Measurements from ENCODE around the gene SMO. TPM values are rescaled to one million over a fixed set of nuclear protein-coding genes. Genes with fewer than 3 reads are reported as not detected.

Gene SMO
- total RNA-seq, 2 donors from 2014 or later = 4.7 to 9.9 TPM

DNA sequence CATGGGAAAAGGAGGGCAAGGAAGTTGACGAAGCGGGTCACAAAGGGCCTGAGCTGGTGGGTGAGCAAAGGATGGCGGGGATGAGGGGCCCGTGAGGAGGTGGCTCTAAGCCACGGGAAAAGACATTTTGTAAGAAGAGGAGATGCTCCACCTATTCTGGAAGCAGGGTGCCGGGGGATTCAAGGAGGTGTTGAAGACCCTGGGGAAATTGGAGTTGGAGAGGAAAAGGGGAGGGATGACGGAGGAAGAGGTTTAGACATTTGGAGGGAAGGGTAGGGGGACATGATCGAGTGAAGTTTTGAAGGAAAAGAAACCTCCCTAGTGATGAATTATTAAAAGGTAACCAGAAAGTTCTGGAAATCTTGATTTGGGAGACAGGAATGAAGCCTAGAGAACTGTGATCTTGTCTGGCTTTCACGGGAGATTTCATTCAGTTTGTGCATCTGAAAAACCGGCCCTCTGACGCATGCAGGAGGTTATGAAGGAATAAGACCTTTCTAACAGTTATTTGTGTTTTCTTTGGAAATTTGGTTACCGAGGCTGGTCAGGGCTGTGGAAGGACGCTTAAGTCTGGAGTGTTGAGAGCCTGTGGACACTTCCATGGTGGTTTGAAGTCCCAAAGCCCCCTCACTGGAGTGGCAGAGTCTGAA is 1.4 kb downstream of the SMO start:
- peak overlapping the region; percentile 67 to 81 for H3K4me3 ChIP-seq
- DNase-seq (ENCODE audit: low spot score) = no peak
- TF ChIP-seq, protein P1, sequence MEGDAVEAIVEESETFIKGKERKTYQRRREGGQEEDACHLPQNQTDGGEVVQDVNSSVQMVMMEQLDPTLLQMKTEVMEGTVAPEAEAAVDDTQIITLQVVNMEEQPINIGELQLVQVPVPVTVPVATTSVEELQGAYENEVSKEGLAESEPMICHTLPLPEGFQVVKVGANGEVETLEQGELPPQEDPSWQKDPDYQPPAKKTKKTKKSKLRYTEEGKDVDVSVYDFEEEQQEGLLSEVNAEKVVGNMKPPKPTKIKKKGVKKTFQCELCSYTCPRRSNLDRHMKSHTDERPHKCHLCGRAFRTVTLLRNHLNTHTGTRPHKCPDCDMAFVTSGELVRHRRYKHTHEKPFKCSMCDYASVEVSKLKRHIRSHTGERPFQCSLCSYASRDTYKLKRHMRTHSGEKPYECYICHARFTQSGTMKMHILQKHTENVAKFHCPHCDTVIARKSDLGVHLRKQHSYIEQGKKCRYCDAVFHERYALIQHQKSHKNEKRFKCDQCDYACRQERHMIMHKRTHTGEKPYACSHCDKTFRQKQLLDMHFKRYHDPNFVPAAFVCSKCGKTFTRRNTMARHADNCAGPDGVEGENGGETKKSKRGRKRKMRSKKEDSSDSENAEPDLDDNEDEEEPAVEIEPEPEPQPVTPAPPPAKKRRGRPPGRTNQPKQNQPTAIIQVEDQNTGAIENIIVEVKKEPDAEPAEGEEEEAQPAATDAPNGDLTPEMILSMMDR (IDR thresholded peaks at IDR 0.05) = no peak
- H3K27ac ChIP-seq = peak overlapping the region in 1 of 2 donors; percentile 59
- no peaks in the 10 kb centered on the region for H3K9me3 ChIP-seq
- H3K4me1 ChIP-seq = peaks cover 0 to 14% of the 10 kb centered on the region in 2 donors
- H3K36me3 ChIP-seq = no peaks in the 10 kb centered on the region
- no peaks in the 10 kb centered on the region for H3K27me3 ChIP-seq

DNA sequence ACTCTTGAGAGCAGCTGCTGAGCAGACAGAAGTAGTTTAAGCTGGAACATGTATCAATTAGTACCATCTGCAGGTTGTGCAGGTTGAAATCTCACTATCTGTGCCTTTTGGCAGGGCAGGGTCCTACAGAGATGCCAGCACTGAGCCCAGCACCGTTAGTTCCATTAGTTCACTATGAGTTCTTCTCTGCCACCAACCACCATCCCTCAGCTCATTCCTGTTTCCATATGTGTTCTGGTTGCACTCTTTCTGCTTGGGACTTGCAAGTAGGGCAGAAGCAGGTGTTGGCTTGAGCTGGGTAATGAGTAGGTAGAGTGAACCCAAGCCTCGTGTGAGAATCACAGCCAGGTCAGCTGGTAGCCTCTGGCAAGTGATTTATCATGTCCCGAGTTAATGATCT is 2.8 kb downstream of the SMO start:
- Histone ChIP-seq H3K27me3 (no peaks in the 10 kb centered on the region), H3K9me3 (no peaks in the 10 kb centered on the region), H3K4me1 (peaks cover 0 to 14% of the 10 kb centered on the region in 2 donors), H3K4me3 (no peak overlapping the region), H3K27ac (no peak overlapping the region), H3K36me3 (no peaks in the 10 kb centered on the region)
- TF ChIP-seq, protein P1 (IDR thresholded peaks at IDR 0.05) = no peak
- no peak for DNase-seq (ENCODE audit: low spot score)

DNA sequence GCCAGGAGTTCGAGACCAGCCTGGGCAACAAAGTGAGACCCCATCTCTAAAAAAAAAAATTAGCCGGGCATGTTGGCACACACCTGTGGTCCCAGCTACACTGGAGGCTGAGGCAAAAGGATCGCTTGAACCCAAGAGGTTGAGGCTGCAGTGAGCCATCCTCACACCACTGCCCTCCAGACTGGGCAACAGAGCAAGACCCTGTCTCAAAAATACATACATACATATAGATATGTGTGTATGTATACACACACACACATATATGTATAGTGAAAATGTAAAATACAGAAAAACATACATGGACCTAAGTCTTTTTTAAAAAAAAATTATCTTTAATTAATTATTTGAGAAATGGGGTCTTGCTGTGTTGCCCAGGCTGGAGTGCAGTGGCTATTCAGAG is 5.5 kb downstream of the SMO start:
- Histone ChIP-seq H3K4me1 (peaks cover 0 to 14% of the 10 kb centered on the region in 2 donors), H3K9me3 (no peaks in the 10 kb centered on the region), H3K27me3 (no peaks in the 10 kb centered on the region), H3K27ac (no peak overlapping the region), H3K36me3 (no peaks in the 10 kb centered on the region), H3K4me3 (no peak overlapping the region)
- TF ChIP-seq, protein P1 (IDR thresholded peaks at IDR 0.05) = no peak
- no peak for DNase-seq (ENCODE audit: low spot score)

DNA sequence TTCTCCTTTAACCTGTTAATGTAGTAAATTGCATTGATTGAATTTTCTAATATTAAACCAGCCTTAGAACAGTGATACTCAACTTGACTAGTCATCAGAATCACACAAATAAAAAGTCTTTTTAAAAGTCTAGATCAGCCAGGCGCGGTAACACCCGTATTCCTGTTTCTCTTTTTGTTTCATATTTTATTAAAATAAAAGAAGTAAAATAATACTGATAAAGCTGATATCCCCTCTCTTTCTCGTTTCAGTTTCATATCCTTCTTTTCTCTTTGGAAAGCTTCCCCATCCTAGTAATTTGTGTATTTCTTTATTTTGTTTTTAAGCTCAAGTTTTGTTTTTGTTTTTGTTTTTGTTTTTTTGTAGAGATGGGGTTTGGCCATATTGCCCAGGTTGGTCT is 9.3 kb downstream of the SMO start:
- no peak overlapping the region for H3K4me3 ChIP-seq
- H3K27ac ChIP-seq = no peak overlapping the region
- no peaks in the 10 kb centered on the region for H3K27me3 ChIP-seq
- no peaks in the 10 kb centered on the region for H3K36me3 ChIP-seq
- no peaks in the 10 kb centered on the region for H3K9me3 ChIP-seq
- H3K4me1 ChIP-seq = no peaks in the 10 kb centered on the region
- no peak for DNase-seq (ENCODE audit: low spot score)
- TF ChIP-seq, protein P1 (IDR thresholded peaks at IDR 0.05) = no peak

DNA sequence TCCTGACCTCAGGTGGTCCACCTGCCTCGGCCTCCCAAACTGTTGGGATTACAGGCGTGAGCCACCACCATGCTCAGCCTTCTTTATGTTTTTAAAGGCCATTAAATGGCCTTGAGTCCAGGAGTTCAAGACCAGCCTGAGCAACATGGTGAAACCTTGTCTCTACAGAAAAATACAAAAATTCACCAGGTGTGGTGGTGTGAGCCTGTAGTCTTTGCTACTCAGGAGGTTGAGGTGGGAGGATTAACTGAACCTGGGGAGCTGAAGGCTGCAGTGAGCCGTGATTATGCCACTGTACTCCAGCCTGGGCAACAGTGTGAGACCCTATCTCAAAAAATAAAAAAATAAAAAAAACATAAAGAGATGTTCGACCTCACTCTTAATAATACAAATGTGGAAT is 11.0 kb downstream of the SMO start:
- no peaks in the 10 kb centered on the region for H3K27me3 ChIP-seq
- no peaks in the 10 kb centered on the region for H3K36me3 ChIP-seq
- no peaks in the 10 kb centered on the region for H3K9me3 ChIP-seq
- TF ChIP-seq, protein P1 (IDR thresholded peaks at IDR 0.05) = no peak
- no peak overlapping the region for H3K27ac ChIP-seq
- no peak for DNase-seq (ENCODE audit: low spot score)
- H3K4me3 ChIP-seq = no peak overlapping the region
- H3K4me1 ChIP-seq = no peaks in the 10 kb centered on the region

Data from right atrium auricular region (tissue), 2 donors.